IMR-90 (cell line): ENCODE measurements around the gene CEP152. TPM values are rescaled to one million over a fixed set of nuclear protein-coding genes. Genes with fewer than 3 reads are reported as not detected.

Source experiments
- ATAC-seq: fragments of 200-7000 bp; cut with Tn5 transposase; 2 replicates; pipeline ENCODE4 v1.9.1; 2020; ENCODE audit warnings: low read depth, mild to moderate bottlenecking, moderate library complexity
- BruUV-seq: library from RNA; stranded (reverse); fragments of 400-500 nt; replicated peaks from 2 replicates; lab custom pipeline; 2021; lab: Mats Ljungman, UMichigan
- CTCF ChIA-PET: fragments of 300-600 bp; formaldehyde crosslinking; extraction: SDS; loops from one replicate; lab custom pipeline; 2021; ENCODE audit warnings: antibody characterized with exemption; lab: Yijun Ruan, JAX
- POLR2A ChIA-PET: fragments of 300-600 bp; sonication (Branson Sonifier 250); formaldehyde crosslinking; loops from one replicate; lab custom pipeline; 2022; ENCODE audit warnings: antibody characterized with exemption; ENCODE audit not compliant: unreplicated experiment; lab: Charles Lee
- DNase-seq: peaks from one replicate; pipeline ENCODE4 v3.0.0; 2013
- H2AFZ ChIP-seq: replicated peaks from 2 replicates; pipeline ENCODE3; 2013; ENCODE audit warnings: low read length, mild to moderate bottlenecking; ENCODE audit not compliant: poor library complexity
- H2AK5ac ChIP-seq: 2 replicates; pipeline ENCODE4 v1.6.1; 2013; ENCODE audit warnings: low read depth, low read length, inconsistent platforms
- H2AK9ac ChIP-seq: replicated peaks from 2 replicates; pipeline ENCODE3; 2013; ENCODE audit warnings: mild to moderate bottlenecking, low read depth, low read length, moderate library complexity; ENCODE audit not compliant: poor library complexity
- H2BK120ac ChIP-seq: 2 replicates; pipeline ENCODE4 v1.6.1; 2013; ENCODE audit warnings: low read depth, low read length, inconsistent platforms
- H2BK15ac ChIP-seq: 3 replicates; pipeline ENCODE4 v1.6.1; 2013; ENCODE audit warnings: low read depth, low read length, inconsistent platforms
- H2BK20ac ChIP-seq: 2 replicates; pipeline ENCODE4 v1.6.1; 2013; ENCODE audit warnings: low read depth, mild to moderate bottlenecking, inconsistent platforms, low read length, moderate library complexity
- H2BK5ac ChIP-seq: 2 replicates; pipeline ENCODE4 v1.6.1; 2013; ENCODE audit warnings: mild to moderate bottlenecking, low read depth, low read length, inconsistent platforms; ENCODE audit not compliant: poor library complexity, severe bottlenecking
- H3K14ac ChIP-seq: replicated peaks from 2 replicates; pipeline ENCODE4 v1.6.1; 2013; ENCODE audit warnings: low read depth, low read length, inconsistent platforms
- H3K18ac ChIP-seq: 2 replicates; pipeline ENCODE4 v1.6.1; 2013; ENCODE audit warnings: low read depth, low read length, control low read depth
- H3K23ac ChIP-seq: 2 replicates; pipeline ENCODE4 v1.6.1; 2013; ENCODE audit warnings: low read depth, low read length, inconsistent platforms
- H3K27ac ChIP-seq: 2 replicates; pipeline ENCODE4 v1.5.1; 2013; ENCODE audit warnings: mild to moderate bottlenecking, control low read depth, low read length; ENCODE audit not compliant: insufficient read depth
- H3K27me3 ChIP-seq: 2 replicates; pipeline ENCODE4 v1.6.1; 2013; ENCODE audit warnings: low read length; ENCODE audit not compliant: control insufficient read depth, insufficient read depth
- H3K36me3 ChIP-seq: 2 replicates; pipeline ENCODE4 v1.6.1; 2013; ENCODE audit warnings: low read length, mixed read lengths; ENCODE audit not compliant: control insufficient read depth, insufficient read depth
- H3K4ac ChIP-seq: 2 replicates; pipeline ENCODE4 v1.6.1; 2013; ENCODE audit warnings: low read depth, low read length, inconsistent platforms
- H3K4me1 ChIP-seq: 2 replicates; pipeline ENCODE4 v1.6.1; 2013; ENCODE audit warnings: low read length, mixed read lengths; ENCODE audit not compliant: control insufficient read depth, insufficient read depth
- H3K4me2 ChIP-seq: 2 replicates; pipeline ENCODE4 v1.6.1; 2013; ENCODE audit warnings: low read depth, mild to moderate bottlenecking, control low read depth, low read length, moderate library complexity
- H3K4me3 ChIP-seq: 2 replicates; pipeline ENCODE4 v1.5.1; 2013; ENCODE audit warnings: low read depth, mild to moderate bottlenecking, control low read depth, low read length, moderate library complexity; ENCODE audit not compliant: insufficient read depth
- H3K56ac ChIP-seq: 2 replicates; pipeline ENCODE4 v1.6.1; 2013; ENCODE audit warnings: low read length, inconsistent platforms; ENCODE audit not compliant: insufficient read depth; ENCODE audit errors: extremely low read depth
- H3K79me1 ChIP-seq, 2 experiments: 2 replicates each; pipeline ENCODE4 v1.6.1; 2013; ENCODE audit warnings: low read length in 2 of 2, inconsistent platforms in 1 of 2, low read depth in 1 of 2
- H3K9ac ChIP-seq: 2 replicates; pipeline ENCODE4 v1.6.1; 2013; ENCODE audit warnings: low read depth, low read length, control low read depth
- H3K9me1 ChIP-seq: 2 replicates; pipeline ENCODE4 v1.6.1; 2013; ENCODE audit warnings: low read length, inconsistent platforms; ENCODE audit not compliant: insufficient read depth
- H3K9me3 ChIP-seq: 2 replicates; pipeline ENCODE4 v1.6.1; 2013; ENCODE audit warnings: low read length; ENCODE audit not compliant: control insufficient read depth, insufficient read depth
- H4K20me1 ChIP-seq: 2 replicates; pipeline ENCODE4 v1.6.1; 2013; ENCODE audit warnings: low read length, inconsistent platforms; ENCODE audit not compliant: insufficient read depth
- H4K5ac ChIP-seq: 2 replicates; pipeline ENCODE4 v1.6.1; 2013; ENCODE audit warnings: mild to moderate bottlenecking, low read depth, low read length, control low read depth
- H4K8ac ChIP-seq, 2 experiments: 2 replicates each; pipeline ENCODE4 v1.6.1; 2013; ENCODE audit warnings: low read depth in 2 of 2, low read length in 2 of 2, control low read depth in 1 of 2, inconsistent platforms in 1 of 2
- H4K91ac ChIP-seq: 2 replicates; pipeline ENCODE4 v1.6.1; 2013; ENCODE audit warnings: low read depth, low read length, inconsistent platforms; ENCODE audit not compliant: insufficient read depth
- CEBPB ChIP-seq: IDR thresholded peaks from 2 replicates; pipeline ENCODE4 v1.6.1; 2012; ENCODE audit warnings: low read depth, low read length, improper control_type of control experiment
- FOS ChIP-seq: fragments of 150-350 bp; IDR thresholded peaks from 2 replicates; pipeline ENCODE4 v1.6.1; 2016; ENCODE audit warnings: low read depth, low read length
- MAFK ChIP-seq: IDR thresholded peaks from 2 replicates; pipeline ENCODE4 v1.6.1; 2012; ENCODE audit warnings: low read depth, low read length, improper control_type of control experiment
- MXI1 ChIP-seq: IDR thresholded peaks from 2 replicates; pipeline ENCODE4 v1.6.1; 2012; ENCODE audit warnings: low read depth, mild to moderate bottlenecking, low read length, moderate library complexity, borderline replicate concordance
- POLR2A ChIP-seq: IDR thresholded peaks from 2 replicates; pipeline ENCODE4 v1.6.1; 2012; ENCODE audit warnings: mild to moderate bottlenecking, low read depth, low read length
- RAD21 ChIP-seq: IDR thresholded peaks from 2 replicates; pipeline ENCODE4 v1.6.1; 2012; ENCODE audit warnings: low read length, improper control_type of control experiment
- RCOR1 ChIP-seq: IDR thresholded peaks from 2 replicates; pipeline ENCODE4 v1.6.1; 2012; ENCODE audit warnings: mild to moderate bottlenecking, low read length, improper control_type of control experiment; ENCODE audit not compliant: insufficient replicate concordance
- dilution Hi-C: fragments of 300-500 bp; cut with HindIII; formaldehyde crosslinking; loops from one replicate; pipeline ENCODE4 v1.14.3; 2018; ENCODE audit warnings: low sequenced_read_pairs; ENCODE audit not compliant: unreplicated experiment
- in situ Hi-C: fragments of 300-500 bp; cut with MboI; formaldehyde crosslinking; loops from 3 replicates; pipeline ENCODE4 v1.14.3; 2019; ENCODE audit warnings: low sequenced_read_pairs, inconsistent platforms, mixed read lengths
- intact Hi-C: fragments of 100-400 bp; cut with micrococcal nuclease; formaldehyde crosslinking; loops from 2 replicates; pipeline ENCODE4 v1.10.0; 2022
- polyA plus RNA-seq, 3 experiments: library from polyadenylated mRNA; depleted of rRNA; stranded (reverse); fragments of >200 nt; gene quantifications; 2 replicates each; pipeline ENCODE4 v1.2.3, GENCODE V29; 2012; ENCODE audit warnings: low replicate concordance in 1 of 3
- total RNA-seq: library from RNA; depleted of rRNA; stranded (reverse); fragments of >200 nt; gene quantifications from 2 replicates; pipeline ENCODE4 v1.2.3, GENCODE V29; 2012
- TF ChIP-seq, protein P1 (sequence below): conservative IDR thresholded peaks from 2 replicates; pipeline ENCODE4 v1.5.1; 2012; ENCODE audit warnings: mild to moderate bottlenecking, low read depth, low read length, improper control_type of control experiment

The CEP152 gene
- total and polyA plus RNA-seq, 2 of the 4 experiments (the other 2 are of a cell fraction), result 2.1 to 7.3 TPM

DNA sequence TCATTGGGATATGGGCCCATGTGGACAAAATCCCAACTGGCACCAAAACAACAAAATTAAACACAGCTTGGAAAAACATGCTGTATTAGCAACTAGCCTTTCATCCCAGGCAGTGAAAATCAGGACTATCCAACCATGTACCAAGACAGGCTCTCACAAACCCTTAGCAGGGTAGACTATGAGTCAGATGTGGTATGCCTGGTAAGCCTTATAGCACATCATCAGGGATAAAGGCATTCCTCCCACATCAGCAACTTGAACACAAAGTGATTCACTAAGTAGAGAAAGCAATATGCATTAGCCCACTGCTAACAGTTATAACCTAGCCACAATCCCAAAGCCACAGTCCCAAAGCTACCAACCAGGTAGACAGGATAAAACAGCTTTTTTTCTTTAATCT, 8.0 kb downstream of the CEP152 start:
- in situ Hi-C loops (no loop called here), dilution Hi-C loops (no loop called here), intact Hi-C loops (loop anchor here (5.0 kb wide), 2 partner anchors 81 to 446 kb away; no protein-coding TSS in a partner anchor)
- no peak overlapping the region for H2AFZ ChIP-seq
- 0 out of 3 replicates have a peak overlapping the region, but pooled peaks have one; percentile 31 for H2BK15ac ChIP-seq
- H2BK20ac ChIP-seq, result no peak overlapping the region
- H2BK5ac ChIP-seq, result peak overlapping the region; percentile 63
- H3K4me3 ChIP-seq, result no peak overlapping the region
- no peak overlapping the region for H3K27ac ChIP-seq
- no TSS peak for BruUV-seq
- no peak overlapping the region for H3K23ac ChIP-seq
- H2BK120ac ChIP-seq, result peak overlapping the region; percentile 40
- peaks cover 9% of the 10 kb centered on the region; the same call in 1 of the 2 replicates for H3K9me1 ChIP-seq
- CTCF ChIA-PET, result interaction anchor here (0.5 to 0.6 kb wide), 3 partner anchors 139 to 165 kb away, joined by 3 to 4 read pairs (median 3); no protein-coding TSS in a partner anchor
- H3K36me3 ChIP-seq, result peaks cover 2% of the 10 kb centered on the region; the same call in 1 of the 2 replicates
- no peaks in the 10 kb centered on the region for H3K9me3 ChIP-seq
- peaks cover 28 to 52% of the 10 kb centered on the region in 2 experiments for H3K79me1 ChIP-seq
- H3K56ac ChIP-seq, result no peak overlapping the region
- DNase-seq (peak; percentile 97), ATAC-seq (peak; percentile 98)
- POLR2A ChIA-PET, result no interaction called here
- H2AK9ac ChIP-seq, result no peak overlapping the region
- H4K5ac ChIP-seq, result no peak overlapping the region
- no peak overlapping the region for H3K4me2 ChIP-seq
- H3K14ac ChIP-seq, result no peak overlapping the region
- H4K91ac ChIP-seq, result no peak overlapping the region
- no peaks in the 10 kb centered on the region for H3K4me1 ChIP-seq
- no peaks in the 10 kb centered on the region for H3K27me3 ChIP-seq
- H4K20me1 ChIP-seq, result no peaks in the 10 kb centered on the region
- H2AK5ac ChIP-seq, result no peak overlapping the region
- H3K9ac ChIP-seq, result no peak overlapping the region
- H3K4ac ChIP-seq, result peak overlapping the region; percentile 36; the same call in 1 of the 2 replicates
- H4K8ac ChIP-seq, result no peak overlapping the region; a peak in 1 of 4 replicates
- TF ChIP-seq POLR2A, result no peak
- TF ChIP-seq RCOR1, result peak; percentile 36
- TF ChIP-seq, protein P1, sequence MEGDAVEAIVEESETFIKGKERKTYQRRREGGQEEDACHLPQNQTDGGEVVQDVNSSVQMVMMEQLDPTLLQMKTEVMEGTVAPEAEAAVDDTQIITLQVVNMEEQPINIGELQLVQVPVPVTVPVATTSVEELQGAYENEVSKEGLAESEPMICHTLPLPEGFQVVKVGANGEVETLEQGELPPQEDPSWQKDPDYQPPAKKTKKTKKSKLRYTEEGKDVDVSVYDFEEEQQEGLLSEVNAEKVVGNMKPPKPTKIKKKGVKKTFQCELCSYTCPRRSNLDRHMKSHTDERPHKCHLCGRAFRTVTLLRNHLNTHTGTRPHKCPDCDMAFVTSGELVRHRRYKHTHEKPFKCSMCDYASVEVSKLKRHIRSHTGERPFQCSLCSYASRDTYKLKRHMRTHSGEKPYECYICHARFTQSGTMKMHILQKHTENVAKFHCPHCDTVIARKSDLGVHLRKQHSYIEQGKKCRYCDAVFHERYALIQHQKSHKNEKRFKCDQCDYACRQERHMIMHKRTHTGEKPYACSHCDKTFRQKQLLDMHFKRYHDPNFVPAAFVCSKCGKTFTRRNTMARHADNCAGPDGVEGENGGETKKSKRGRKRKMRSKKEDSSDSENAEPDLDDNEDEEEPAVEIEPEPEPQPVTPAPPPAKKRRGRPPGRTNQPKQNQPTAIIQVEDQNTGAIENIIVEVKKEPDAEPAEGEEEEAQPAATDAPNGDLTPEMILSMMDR, result no peak
- peak; percentile 81 for TF ChIP-seq FOS
- peak; percentile 80 for TF ChIP-seq MAFK
- TF ChIP-seq CEBPB, result peak; percentile 6; the same call in 1 of the 2 replicates
- no peak for TF ChIP-seq MXI1
- peak; percentile 21; the same call in 1 of the 2 replicates for TF ChIP-seq RAD21
- H3K18ac ChIP-seq, result no peak overlapping the region
